Ishikawa (cell line): ENCODE data around the gene INPP4B.
A peak's percentile ranks its signal among the peaks of the same experiment; 100 is the strongest.

Source experiments
- CEBPB ChIP-seq: IDR thresholded peaks from 2 replicates; pipeline ENCODE4 v1.6.1; 2012
- CREB1 ChIP-seq: IDR thresholded peaks from 2 replicates; pipeline ENCODE4 v1.6.1; 2012; ENCODE audit warnings: low read depth
- EGR1 ChIP-seq: IDR thresholded peaks from 2 replicates; pipeline ENCODE4 v1.6.1; 2012
- EP300 ChIP-seq: IDR thresholded peaks from 2 replicates; pipeline ENCODE4 v1.6.1; 2012; ENCODE audit warnings: borderline replicate concordance
- FOXM1 ChIP-seq: IDR thresholded peaks from 2 replicates; pipeline ENCODE4 v1.6.1; 2012; ENCODE audit warnings: low read depth, borderline replicate concordance
- MAX ChIP-seq: IDR thresholded peaks from 2 replicates; pipeline ENCODE4 v1.6.1; 2012
- NFIC ChIP-seq: IDR thresholded peaks from 2 replicates; pipeline ENCODE4 v1.6.1; 2012
- RAD21 ChIP-seq: IDR thresholded peaks from 2 replicates; pipeline ENCODE4 v1.6.1; 2012; ENCODE audit warnings: low read depth
- REST ChIP-seq: IDR thresholded peaks from 2 replicates; pipeline ENCODE4 v1.6.1; 2012; ENCODE audit warnings: low read depth, mild to moderate bottlenecking
- TAF1 ChIP-seq: IDR thresholded peaks from 2 replicates; pipeline ENCODE4 v1.6.1; 2012; ENCODE audit warnings: low read depth, mild to moderate bottlenecking
- TCF12 ChIP-seq: IDR thresholded peaks from 2 replicates; pipeline ENCODE4 v1.6.1; 2012; ENCODE audit warnings: low read depth
- TEAD4 ChIP-seq: IDR thresholded peaks from 2 replicates; pipeline ENCODE4 v1.6.1; 2012
- USF1 ChIP-seq: IDR thresholded peaks from 2 replicates; pipeline ENCODE4 v1.6.1; 2012
- YY1 ChIP-seq: IDR thresholded peaks from 2 replicates; pipeline ENCODE4 v1.6.1; 2012; ENCODE audit warnings: low read depth
- ZBTB7A ChIP-seq: IDR thresholded peaks from 2 replicates; pipeline ENCODE4 v1.6.1; 2012; ENCODE audit warnings: low read depth

Gene INPP4B

GRCh38 chr4:142558851-142559250 lies 287.2 kb downstream of the INPP4B start:
- TF ChIP-seq FOXM1: no peak
- 0 out of 2 replicates have a peak, but pooled peaks have one; percentile 20 for TF ChIP-seq TCF12
- TF ChIP-seq TEAD4: peak; percentile 90
- peak; percentile 45; the same call in 1 of the 2 replicates for TF ChIP-seq MAX

- no peak for TF ChIP-seq REST
- TF ChIP-seq EGR1: no peak
- no peak for TF ChIP-seq FOXM1
- TF ChIP-seq CREB1: no peak
- no peak for TF ChIP-seq EP300
- no peak for TF ChIP-seq TCF12
Measured at GRCh38 chr4:142557239-142557801, 288.8 kb downstream of the INPP4B start.

GRCh38 chr4:142556570-142557238 lies 289.4 kb downstream of the INPP4B start:
- no peak for TF ChIP-seq RAD21
- no peak for TF ChIP-seq NFIC

GRCh38 chr4:142556048-142556447 lies 290.1 kb downstream of the INPP4B start:
- TF ChIP-seq CREB1: no peak
- no peak for TF ChIP-seq CEBPB
- no peak for TF ChIP-seq EP300
- TF ChIP-seq NFIC: no peak
- no peak for TF ChIP-seq FOXM1
- no peak for TF ChIP-seq TEAD4
- TF ChIP-seq MAX: no peak
- TF ChIP-seq RAD21: no peak
- no peak for TF ChIP-seq YY1
- TF ChIP-seq REST: no peak
- no peak for TF ChIP-seq USF1
- TF ChIP-seq TAF1: no peak
- TF ChIP-seq EGR1: no peak

- TF ChIP-seq RAD21 (no peak), CEBPB (no peak), YY1 (no peak), REST (no peak), NFIC (no peak), TAF1 (no peak), USF1 (no peak), TCF12 (no peak), FOXM1 (no peak), MAX (no peak), ZBTB7A (no peak), CREB1 (no peak)
Measured at GRCh38 chr4:142554412-142554811, 291.7 kb downstream of the INPP4B start.
